PC-9 (cell line): Measurements from ENCODE around the gene NAT14.

Experiments
- CTCF ChIP-seq: fragments of 200-600 bp; sonication (generic); conservative IDR thresholded peaks from 2 replicates; pipeline ENCODE4 v1.6.1; 2017; ENCODE audit warnings: mixed run types, antibody characterized with exemption, mild to moderate bottlenecking, moderate library complexity
- EZH2 ChIP-seq: fragments of 200-600 bp; sonication (generic); IDR thresholded peaks from 2 replicates; pipeline ENCODE4 v1.8.0; 2017; ENCODE audit warnings: antibody characterized with exemption, low read depth

- TF ChIP-seq CTCF (no peak), EZH2 (no peak)
These were observed 47.6 kb upstream of the NAT14 start for GRCh38 chr19:55437410-55437809.
